Omental fat pad (tissue), 4 donors: ENCODE results near the gene SOS2. TPM values are rescaled to one million over a fixed set of nuclear protein-coding genes. Genes with fewer than 3 reads are reported as not detected.
"Not testable (repeated sequence)": the region's sequence is repeated elsewhere in the genome, so short reads cannot be mapped to it uniquely, and the experiment has no call there.

ENCODE experiments used
- ATAC-seq: fragments of 150-250 bp; one replicate; pipeline ENCODE4 v1.9.1; 2016; ENCODE audit warnings: mild to moderate bottlenecking, moderate library complexity; ENCODE audit not compliant: low FRiP score
- DNase-seq: peaks from one replicate; pipeline ENCODE4 v3.0.0-alpha.2; 2019; ENCODE audit warnings: low spot score
- CTCF ChIP-seq, 3 donors: fragments of 450-650 bp; IDR thresholded peaks; one replicate each; pipeline ENCODE4 v1.5.1; 2016 to 2017; ENCODE audit warnings: antibody characterized with exemption in 3 of 3, mild to moderate bottlenecking in 3 of 3, moderate library complexity in 2 of 3
- total RNA-seq, 4 donors: library from RNA; depleted of rRNA; stranded (reverse); fragments of >200 nt; gene quantifications; one replicate each; pipeline ENCODE4 v1.1.0, GENCODE V29; 2016

Gene SOS2
- total RNA-seq, 4 donors from 2014 or later, result 31.3 to 53.0 (median 32.2) TPM

DNA sequence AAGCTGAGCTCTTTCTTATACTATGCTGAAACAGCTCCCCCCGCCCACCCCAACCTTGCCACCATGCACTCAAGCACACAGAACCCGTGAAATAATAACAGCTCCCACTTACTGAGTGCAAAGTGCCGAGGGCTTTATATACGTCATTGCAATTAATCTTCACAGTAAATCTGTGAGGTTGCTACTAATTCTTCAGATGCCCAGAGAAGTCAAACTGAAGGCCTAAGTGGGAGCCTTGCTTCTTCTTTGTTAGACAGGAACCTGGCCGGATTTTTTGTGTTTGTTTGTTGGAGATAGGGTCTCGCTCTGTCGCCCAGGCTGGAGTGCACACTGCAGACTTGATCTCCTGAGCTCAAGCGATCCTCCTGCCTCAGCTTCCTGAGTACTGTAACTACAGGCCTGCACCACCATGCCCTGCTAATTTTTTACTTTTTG, 149.1 kb downstream of the SOS2 start:
- no peak for ATAC-seq
- no peak for TF ChIP-seq CTCF (IDR thresholded peaks at IDR 0.05)
- DNase-seq, result no peak

- DNase-seq, ATAC-seq: not testable (repeated sequence)
These were observed 152.3 kb downstream of the SOS2 start for GRCh38 chr14:50079103-50079502.

DNA sequence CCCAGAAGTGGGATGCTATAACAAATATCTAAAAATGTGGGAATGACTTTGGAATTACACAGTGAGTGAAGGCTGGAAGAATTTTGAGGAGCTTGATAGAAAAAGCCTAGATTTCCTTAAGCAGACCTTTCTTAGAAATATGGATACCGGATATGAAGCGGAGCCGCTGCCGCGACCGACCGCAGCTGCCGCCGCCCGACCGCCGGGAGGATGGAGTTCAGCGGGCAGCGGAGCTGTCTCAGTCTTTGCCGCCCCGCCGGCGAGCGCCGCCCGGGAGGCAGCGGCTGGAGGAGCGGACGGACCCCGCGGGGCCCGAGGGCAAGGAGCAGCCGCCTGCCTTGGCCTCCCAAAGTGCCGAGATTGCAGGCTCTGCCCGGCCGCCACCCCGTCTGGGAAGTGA, 157.7 kb downstream of the SOS2 start:
- not testable (repeated sequence) for ATAC-seq

GRCh38 chr14:50072395-50072794, 159.0 kb downstream of the SOS2 start:
- ATAC-seq (no peak), DNase-seq (no peak)
- TF ChIP-seq CTCF (IDR thresholded peaks at IDR 0.05), result no peak

More for the DNA sequence above, 157.7 kb downstream of the SOS2 start:
- DNase-seq, result not testable (repeated sequence)

- no peak for DNase-seq
- no peak for TF ChIP-seq CTCF (IDR thresholded peaks at IDR 0.05)
- no peak for ATAC-seq
These were observed 160.4 kb downstream of the SOS2 start for GRCh38 chr14:50070840-50071548.

DNA sequence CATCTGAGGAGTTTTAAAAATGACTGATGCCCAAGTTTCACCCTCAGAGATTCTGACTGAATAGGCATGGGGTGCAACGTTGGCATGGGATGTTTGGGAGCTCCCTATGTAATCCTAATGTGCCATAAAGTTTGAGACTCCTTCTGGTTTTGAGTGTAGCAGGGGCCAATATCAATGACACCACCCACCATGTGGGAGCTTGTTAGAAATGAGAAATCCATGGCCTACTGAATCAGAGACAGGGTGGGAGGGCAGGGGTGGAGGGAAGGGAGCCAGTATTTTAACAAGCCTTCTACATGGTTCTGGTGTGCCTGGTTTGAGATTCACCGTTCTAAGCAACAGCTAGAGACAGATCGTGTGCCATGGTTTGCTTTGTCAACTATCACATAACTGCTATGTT, 161.1 kb downstream of the SOS2 start:
- ATAC-seq, result no peak
- TF ChIP-seq CTCF (IDR thresholded peaks at IDR 0.05), result no peak
- DNase-seq, result no peak

DNA sequence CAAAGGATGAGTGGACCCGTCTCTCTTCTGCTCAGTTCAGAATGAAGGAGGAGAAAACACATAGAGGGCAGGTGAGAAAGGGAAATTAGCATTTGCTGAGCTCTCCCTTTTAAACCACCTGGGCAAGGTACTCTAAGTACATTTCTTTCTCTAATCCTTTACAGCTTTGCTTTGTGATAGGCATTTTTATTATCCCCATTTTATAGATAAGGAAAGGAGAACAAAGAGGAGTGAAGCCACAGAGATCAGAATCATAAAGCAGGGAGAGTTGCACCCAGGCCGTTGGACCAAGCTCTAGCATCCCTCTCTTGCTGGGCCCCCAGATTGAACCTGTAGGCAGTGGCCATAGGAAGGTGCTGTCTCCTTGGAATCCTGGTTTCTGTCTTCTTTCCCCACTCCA, 162.1 kb downstream of the SOS2 start:
- DNase-seq (no peak), ATAC-seq (no peak)
- no peak for TF ChIP-seq CTCF (IDR thresholded peaks at IDR 0.05)

GRCh38 chr14:50068496-50068895, 162.9 kb downstream of the SOS2 start:
- ATAC-seq (no peak), DNase-seq (no peak)

More at GRCh38 chr14:50068496-50068895, 162.9 kb downstream of the SOS2 start:
- no peak for TF ChIP-seq CTCF (IDR thresholded peaks at IDR 0.05)
